NCI-H748 (cell line): ENCODE measurements around the gene MRPL22.
"Not testable (repeated sequence)": the region's sequence is repeated elsewhere in the genome, so short reads cannot be mapped to it uniquely, and the experiment has no call there.

Source experiments
- DNase-seq: peaks from one replicate; lab custom pipeline; 2025; ENCODE audit not compliant: unreplicated experiment; lab: John Stamatoyannopoulos, UW

The MRPL22 gene

GRCh38 chr5:154940772-154941620 is at the start of gene MRPL22:
Gene MRPL22, plus strand, starts transcription at chr5:154941073. Its CDS starts 38 bp downstream, at chr5:154941111.
- peak; percentile 93 for DNase-seq

- DNase-seq: no peak
Observed at GRCh38 chr5:154892369-154892771, 48.5 kb upstream of the MRPL22 start.

- DNase-seq: no peak
Observed at GRCh38 chr5:154893381-154893780, 47.5 kb upstream of the MRPL22 start.

- DNase-seq: no peak
Observed at GRCh38 chr5:154895606-154896561, 45.0 kb upstream of the MRPL22 start.

- DNase-seq: no peak
Observed at GRCh38 chr5:154896562-154897165, 44.2 kb upstream of the MRPL22 start.

GRCh38 chr5:154898210-154898609 is 42.7 kb upstream of the MRPL22 start:
- no peak for DNase-seq

- no peak for DNase-seq
Observed at GRCh38 chr5:154899151-154899816, 41.6 kb upstream of the MRPL22 start.

GRCh38 chr5:154900066-154900465 is 40.8 kb upstream of the MRPL22 start:
- DNase-seq: no peak

- no peak for DNase-seq
Observed at GRCh38 chr5:154901276-154901675, 39.6 kb upstream of the MRPL22 start.

- no peak for DNase-seq
Observed at GRCh38 chr5:154901913-154902312, 39.0 kb upstream of the MRPL22 start.

GRCh38 chr5:154905601-154906000 is 35.3 kb upstream of the MRPL22 start:
- not testable (repeated sequence) for DNase-seq

- DNase-seq: no peak
Observed at GRCh38 chr5:154916874-154917273, 24.0 kb upstream of the MRPL22 start.

- no peak for DNase-seq
Observed at GRCh38 chr5:154917757-154918156, 23.1 kb upstream of the MRPL22 start.

- no peak for DNase-seq
Observed at GRCh38 chr5:154923441-154924430, 17.1 kb upstream of the MRPL22 start.

- no peak for DNase-seq
Observed at GRCh38 chr5:154933537-154933936, 7.3 kb upstream of the MRPL22 start.

GRCh38 chr5:154934881-154935280 is 6.0 kb upstream of the MRPL22 start:
- no peak for DNase-seq

GRCh38 chr5:154937186-154937717 is 3.6 kb upstream of the MRPL22 start:
- no peak for DNase-seq

GRCh38 chr5:154937718-154938466 is 3.0 kb upstream of the MRPL22 start, which contains the start of gene GEMIN5:
Gene GEMIN5, minus strand, starts transcription at chr5:154938211. Its CDS starts 78 bp downstream, at chr5:154938133.
- DNase-seq: peak; percentile 93
